ENCODE data around the gene COA1. TPM values are rescaled to one million over a fixed set of nuclear protein-coding genes. Genes with fewer than 3 reads are reported as not detected.

The COA1 gene
- total and polyA plus RNA-seq, 9 donors, result 33.8 to 43.2 (median 37.7) TPM

DNA sequence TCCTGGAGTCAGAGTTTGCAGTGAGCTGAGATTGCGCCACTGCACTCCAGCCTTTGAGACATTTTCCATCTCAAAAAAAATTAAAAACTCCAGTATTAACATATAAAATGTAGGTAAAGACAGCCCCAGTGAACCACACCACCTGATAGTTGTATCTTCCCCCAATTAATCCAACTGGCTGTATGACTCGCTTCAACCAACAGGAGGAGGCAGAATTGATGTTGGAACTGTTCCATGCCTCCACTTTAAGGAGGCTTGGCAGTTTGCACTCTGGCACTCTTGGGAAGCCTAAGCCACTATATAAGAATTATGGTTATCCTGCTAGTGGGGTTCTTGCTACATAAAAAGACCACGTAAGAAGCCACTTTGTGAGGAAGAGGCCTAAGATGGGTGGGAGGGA, 73.7 kb downstream of the COA1 start:
- peaks cover 13% of the 10 kb centered on the region for H3K4me1 ChIP-seq (ENCODE audit: control insufficient read depth, insufficient read depth, low read length)
- no peaks in the 10 kb centered on the region for H3K27me3 ChIP-seq (ENCODE audit: control insufficient read depth, insufficient read depth, low read length)
- DNase-seq, result no peak
- peaks cover 3% of the 10 kb centered on the region for H3K36me3 ChIP-seq (ENCODE audit: control insufficient read depth, insufficient read depth, low read length)
- no peak overlapping the region for H3K27ac ChIP-seq (ENCODE audit: low read length)
- H3K4me3 ChIP-seq (ENCODE audit: low read length), result no peak overlapping the region
- no peaks in the 10 kb centered on the region for H3K9me3 ChIP-seq (replicated peaks; ENCODE audit: control insufficient read depth, low read depth, low read length)
- WGBS (ENCODE audit: insufficient coverage), result no CpG with 5 or more reads among the region's 3 CpGs

DNA sequence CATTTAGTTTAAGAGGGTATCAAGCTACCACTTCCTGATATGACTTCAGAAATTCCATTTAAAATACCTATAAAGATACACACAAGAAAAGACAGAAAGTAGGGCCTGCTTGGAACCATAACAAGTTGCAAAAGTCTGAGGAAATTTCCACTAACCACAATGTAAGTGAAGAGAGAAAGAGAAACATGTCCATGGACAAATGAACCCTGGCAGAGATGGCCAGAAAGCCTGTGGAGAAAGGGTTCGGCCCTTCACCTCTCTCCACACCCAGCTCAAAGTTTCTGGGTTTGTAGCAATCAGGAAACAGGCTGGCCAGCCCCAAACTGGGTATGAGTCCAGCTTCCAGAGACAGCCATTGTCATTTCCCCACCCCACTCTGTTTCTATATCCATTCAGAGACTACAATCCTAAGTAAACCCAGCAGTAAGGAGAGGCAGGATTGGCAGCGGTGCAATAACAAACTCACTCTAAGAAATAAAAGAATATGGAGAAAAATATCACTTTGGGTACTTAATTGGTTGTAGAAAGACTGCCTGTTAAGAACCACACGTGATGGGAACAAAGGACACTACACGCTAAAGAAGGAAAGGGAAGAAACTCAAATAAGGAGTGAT, 75.3 kb downstream of the COA1 start:
- H3K4me1 ChIP-seq (ENCODE audit: control insufficient read depth, insufficient read depth, low read length), result peaks cover 13% of the 10 kb centered on the region
- H3K27me3 ChIP-seq (ENCODE audit: control insufficient read depth, insufficient read depth, low read length), result no peaks in the 10 kb centered on the region
- no peaks in the 10 kb centered on the region for H3K9me3 ChIP-seq (replicated peaks; ENCODE audit: control insufficient read depth, low read depth, low read length)
- DNase-seq, result no peak
- no CpG with 5 or more reads among the region's 4 CpGs for whole genome bisulfite sequencing (ENCODE audit: insufficient coverage)
- H3K4me3 ChIP-seq (ENCODE audit: low read length), result no peak overlapping the region
- no peak overlapping the region for H3K27ac ChIP-seq (ENCODE audit: low read length)
- H3K36me3 ChIP-seq (ENCODE audit: control insufficient read depth, insufficient read depth, low read length), result peaks cover 7% of the 10 kb centered on the region

DNA sequence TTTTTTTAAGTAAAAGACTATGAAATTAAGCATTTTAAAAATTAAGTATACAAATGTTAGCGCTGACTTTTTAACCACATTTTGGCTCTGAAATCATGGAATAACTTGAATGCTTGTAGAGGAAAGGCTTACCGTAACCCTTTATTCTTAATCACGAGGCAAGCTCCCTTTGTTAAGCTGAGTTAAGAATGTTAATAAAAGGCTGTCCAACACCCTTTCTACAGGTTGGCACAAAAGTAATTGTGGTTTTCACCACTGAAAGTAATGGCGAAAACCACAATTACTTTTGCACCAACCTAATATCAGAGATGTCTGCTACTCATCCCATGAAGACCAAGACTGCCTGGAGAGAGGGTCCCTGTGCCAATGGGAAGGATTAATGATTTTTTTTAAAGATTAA, 75.9 kb downstream of the COA1 start:
- WGBS (ENCODE audit: insufficient coverage), result no CpG with 5 or more reads among the region's 4 CpGs
- Histone ChIP-seq H3K4me1 (ENCODE audit: control insufficient read depth, insufficient read depth, low read length) (peaks cover 16% of the 10 kb centered on the region), H3K27ac (ENCODE audit: low read length) (no peak overlapping the region), H3K36me3 (ENCODE audit: control insufficient read depth, insufficient read depth, low read length) (peaks cover 7% of the 10 kb centered on the region), H3K27me3 (ENCODE audit: control insufficient read depth, insufficient read depth, low read length) (no peaks in the 10 kb centered on the region), H3K4me3 (ENCODE audit: low read length) (no peak overlapping the region), H3K9me3 (replicated peaks; ENCODE audit: control insufficient read depth, low read depth, low read length) (no peaks in the 10 kb centered on the region)
- DNase-seq, result no peak

DNA sequence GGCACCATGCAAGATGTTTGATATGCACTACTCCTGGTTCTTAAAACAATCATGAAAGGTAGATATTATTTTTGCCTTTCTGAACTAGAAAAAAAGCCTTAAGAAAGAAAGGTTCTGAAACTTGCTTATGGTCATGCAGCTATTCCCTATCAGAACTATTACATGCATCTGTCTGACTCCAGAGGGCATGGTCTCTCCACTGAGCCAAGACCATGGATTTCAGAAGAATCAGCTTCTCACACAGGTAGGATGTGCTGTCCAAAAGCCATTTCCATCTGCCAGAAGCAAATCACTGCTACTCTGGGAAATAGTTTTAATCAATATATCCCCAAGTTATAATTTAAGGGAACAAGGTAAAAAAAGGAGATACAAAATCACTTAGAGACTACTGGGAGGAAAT, 77.0 kb downstream of the COA1 start:
- Histone ChIP-seq H3K9me3 (replicated peaks; ENCODE audit: control insufficient read depth, low read depth, low read length) (no peaks in the 10 kb centered on the region), H3K4me3 (ENCODE audit: low read length) (no peak overlapping the region), H3K27ac (ENCODE audit: low read length) (no peak overlapping the region), H3K36me3 (ENCODE audit: control insufficient read depth, insufficient read depth, low read length) (peaks cover 9% of the 10 kb centered on the region), H3K27me3 (ENCODE audit: control insufficient read depth, insufficient read depth, low read length) (no peaks in the 10 kb centered on the region), H3K4me1 (ENCODE audit: control insufficient read depth, insufficient read depth, low read length) (peaks cover 26% of the 10 kb centered on the region)
- no peak for DNase-seq

DNA sequence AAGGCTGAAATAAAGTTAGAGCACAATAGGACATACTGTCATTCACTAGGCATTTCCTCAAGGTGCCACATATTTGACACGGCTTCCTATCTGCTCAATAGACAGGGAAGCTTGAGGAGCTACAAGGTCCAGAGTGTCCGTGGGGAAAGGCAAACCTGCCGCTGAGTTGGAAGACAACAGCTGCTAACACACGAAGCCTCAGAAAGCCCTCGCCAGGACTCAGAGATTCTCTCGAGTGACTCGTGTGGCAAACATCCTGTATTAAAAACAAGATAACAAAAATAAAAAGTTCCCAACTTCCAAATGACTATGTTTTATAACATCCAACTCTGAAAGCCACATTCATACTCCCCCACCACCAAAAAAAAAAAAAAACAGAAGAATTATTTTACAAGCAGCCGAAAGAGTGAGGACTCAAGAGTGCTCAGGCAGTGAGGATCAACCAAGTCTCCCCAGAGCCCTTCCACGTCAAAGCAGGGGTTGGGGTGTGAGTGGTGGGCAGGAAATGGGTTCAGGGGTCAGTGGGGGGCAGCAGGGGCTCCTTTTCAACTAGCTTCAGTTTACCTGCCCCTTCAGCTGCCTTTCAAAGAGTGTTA, 78.8 kb downstream of the COA1 start:
- peak; percentile 16 for DNase-seq
- 49% methylated on average over 5 of the region's 9 CpGs for WGBS (ENCODE audit: insufficient coverage)
- Histone ChIP-seq H3K27ac (ENCODE audit: low read length) (peak overlapping the region; percentile 77), H3K27me3 (ENCODE audit: control insufficient read depth, insufficient read depth, low read length) (no peaks in the 10 kb centered on the region), H3K4me1 (ENCODE audit: control insufficient read depth, insufficient read depth, low read length) (peaks cover 40% of the 10 kb centered on the region), H3K4me3 (ENCODE audit: low read length) (no peak overlapping the region), H3K36me3 (ENCODE audit: control insufficient read depth, insufficient read depth, low read length) (peaks cover 17% of the 10 kb centered on the region), H3K9me3 (replicated peaks; ENCODE audit: control insufficient read depth, low read depth, low read length) (no peaks in the 10 kb centered on the region)

DNA sequence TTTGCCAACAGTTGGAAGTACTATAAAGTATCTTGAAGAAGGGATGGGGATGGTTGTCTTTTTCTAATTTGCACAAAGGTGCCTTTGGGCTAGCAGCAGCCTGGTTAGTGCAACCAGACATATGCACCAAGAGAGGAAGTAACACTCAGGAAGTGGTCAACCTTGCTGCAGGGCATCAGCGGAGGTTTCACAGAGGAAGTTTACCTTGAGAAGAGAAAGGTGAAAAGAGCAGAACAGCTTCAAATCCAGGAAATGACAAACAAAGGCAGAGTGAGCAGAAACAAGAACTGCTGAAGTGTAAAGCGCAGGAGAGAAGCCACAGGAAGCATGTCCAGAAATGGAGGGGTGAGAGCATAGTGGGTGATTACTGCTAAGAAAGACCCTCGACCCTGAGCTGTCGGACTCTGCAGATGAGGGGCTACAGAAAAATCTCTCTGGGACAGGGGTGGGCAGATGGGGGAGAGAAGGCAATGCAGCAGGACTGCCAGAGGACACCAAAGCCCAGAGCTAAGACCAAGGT, 79.5 kb downstream of the COA1 start:
- Histone ChIP-seq H3K27ac (ENCODE audit: low read length) (peak overlapping the region; percentile 54), H3K4me1 (ENCODE audit: control insufficient read depth, insufficient read depth, low read length) (peaks cover 40% of the 10 kb centered on the region), H3K36me3 (ENCODE audit: control insufficient read depth, insufficient read depth, low read length) (peaks cover 23% of the 10 kb centered on the region), H3K9me3 (replicated peaks; ENCODE audit: control insufficient read depth, low read depth, low read length) (no peaks in the 10 kb centered on the region), H3K4me3 (ENCODE audit: low read length) (no peak overlapping the region), H3K27me3 (ENCODE audit: control insufficient read depth, insufficient read depth, low read length) (no peaks in the 10 kb centered on the region)
- WGBS (ENCODE audit: insufficient coverage), result 58% methylated on average over 4 of the region's 4 CpGs
- DNase-seq, result peak; percentile 19

DNA sequence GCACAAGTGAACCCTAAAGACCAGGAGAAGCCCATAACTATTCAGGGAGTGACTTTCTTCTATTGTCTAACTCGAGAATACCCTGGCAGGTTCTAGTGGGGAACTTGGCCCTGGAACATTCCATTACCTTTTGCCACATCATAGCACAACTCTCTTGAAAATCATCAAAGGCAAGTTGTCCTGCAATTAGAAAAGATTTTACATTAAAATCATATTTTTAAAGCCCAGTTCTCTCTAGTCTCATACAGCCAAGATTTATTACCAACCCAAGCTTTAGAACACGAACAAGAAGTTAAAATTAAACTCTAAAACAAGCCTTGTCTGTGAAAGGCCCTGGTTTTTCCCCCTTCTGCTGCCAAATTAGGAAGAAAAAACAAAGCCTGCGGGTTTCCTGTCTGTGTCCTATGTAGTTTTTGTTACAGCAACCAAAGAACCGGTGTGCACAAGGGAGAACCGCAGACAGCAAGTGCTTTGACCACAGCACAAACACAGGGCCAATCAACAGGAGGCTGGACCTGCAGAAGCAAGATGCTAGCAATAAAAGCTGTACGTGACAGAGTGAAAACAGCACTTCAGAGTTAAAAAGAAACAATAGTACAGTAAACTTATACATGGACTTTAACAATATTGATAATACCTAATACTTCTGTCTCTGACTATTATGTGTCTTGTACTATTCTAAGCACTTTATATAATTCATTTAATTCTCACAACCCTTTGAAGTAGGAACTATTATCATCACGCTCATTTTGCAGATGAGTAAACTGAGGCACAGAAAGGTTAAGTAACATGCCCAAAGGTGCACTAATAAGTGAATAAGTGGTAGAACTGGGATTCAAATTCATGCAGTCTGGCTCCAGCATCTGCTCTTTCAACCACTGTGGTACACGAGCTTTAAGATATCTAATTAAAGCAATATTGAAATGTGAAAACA, 80.6 kb downstream of the COA1 start:
- Histone ChIP-seq H3K9me3 (replicated peaks; ENCODE audit: control insufficient read depth, low read depth, low read length) (no peaks in the 10 kb centered on the region), H3K36me3 (ENCODE audit: control insufficient read depth, insufficient read depth, low read length) (peaks cover 29% of the 10 kb centered on the region), H3K4me1 (ENCODE audit: control insufficient read depth, insufficient read depth, low read length) (peaks cover 40% of the 10 kb centered on the region), H3K27me3 (ENCODE audit: control insufficient read depth, insufficient read depth, low read length) (no peaks in the 10 kb centered on the region), H3K27ac (ENCODE audit: low read length) (peak overlapping the region; percentile 89), H3K4me3 (ENCODE audit: low read length) (no peak overlapping the region)
- WGBS (ENCODE audit: insufficient coverage), result 23% methylated on average over 3 of the region's 8 CpGs
- DNase-seq, result peak; percentile 48

DNA sequence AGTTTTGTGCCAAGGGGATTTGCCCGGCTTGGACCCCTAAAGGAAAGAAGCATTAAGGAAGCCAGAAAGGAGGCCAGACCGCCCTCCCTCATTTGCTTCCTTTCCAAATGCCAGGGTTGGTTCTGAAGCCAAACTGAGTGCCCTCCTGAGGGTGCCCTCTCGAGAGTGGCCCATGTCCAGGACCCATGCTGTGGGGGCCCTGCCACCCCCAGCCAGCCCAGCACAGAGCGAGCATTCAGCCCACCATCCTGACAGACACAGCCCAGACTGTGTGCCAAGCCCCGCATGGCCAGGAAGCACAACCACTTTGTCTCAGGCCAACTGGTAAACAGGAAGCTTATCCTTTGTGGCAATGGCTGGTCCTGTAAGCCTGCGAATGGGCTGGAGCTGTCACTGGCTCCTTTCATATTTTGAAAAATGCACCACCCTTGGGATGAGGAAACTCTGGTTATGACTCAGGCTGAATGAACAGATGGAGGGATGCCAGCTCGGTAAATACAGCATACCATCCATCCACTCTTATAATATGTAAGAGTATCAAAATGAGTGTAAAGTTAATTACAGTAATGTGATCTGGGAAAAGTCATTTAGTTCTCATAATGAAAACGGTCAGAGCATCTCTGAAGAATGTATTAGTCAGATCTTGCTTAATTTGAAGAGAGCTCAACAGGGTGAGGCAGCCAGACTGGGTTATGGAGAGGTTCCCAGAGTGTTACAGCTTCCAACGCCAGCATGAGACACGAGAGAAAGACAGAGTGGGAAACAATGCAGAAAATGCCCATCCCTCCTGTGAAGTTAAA, 81.5 kb downstream of the COA1 start:
- Histone ChIP-seq H3K36me3 (ENCODE audit: control insufficient read depth, insufficient read depth, low read length) (peaks cover 38% of the 10 kb centered on the region), H3K27me3 (ENCODE audit: control insufficient read depth, insufficient read depth, low read length) (no peaks in the 10 kb centered on the region), H3K4me1 (ENCODE audit: control insufficient read depth, insufficient read depth, low read length) (peaks cover 40% of the 10 kb centered on the region), H3K9me3 (replicated peaks; ENCODE audit: control insufficient read depth, low read depth, low read length) (no peaks in the 10 kb centered on the region), H3K27ac (ENCODE audit: low read length) (peak overlapping the region; percentile 89), H3K4me3 (ENCODE audit: low read length) (no peak overlapping the region)
- DNase-seq, result peak; percentile 76
- 13% methylated on average over 8 of the region's 10 CpGs for WGBS (ENCODE audit: insufficient coverage)

DNA sequence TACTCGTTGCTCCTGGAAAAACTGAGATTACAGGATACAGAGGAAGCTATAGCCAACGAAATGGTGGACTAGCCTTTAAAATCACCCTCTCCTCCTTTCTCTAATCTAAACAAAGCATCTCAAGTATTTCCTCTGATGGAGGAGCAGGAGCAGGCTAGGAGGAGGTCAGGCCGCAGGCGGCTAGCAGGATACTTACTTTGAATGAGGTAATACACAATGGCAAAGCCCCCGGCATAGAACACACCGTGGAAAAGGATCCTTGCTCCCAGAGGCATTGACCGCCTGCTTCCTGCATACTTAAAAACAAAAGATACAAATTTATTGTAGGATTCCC, 82.0 kb downstream of the COA1 start:
- Histone ChIP-seq H3K4me3 (ENCODE audit: low read length) (no peak overlapping the region), H3K9me3 (replicated peaks; ENCODE audit: control insufficient read depth, low read depth, low read length) (no peaks in the 10 kb centered on the region), H3K27ac (ENCODE audit: low read length) (peak overlapping the region; percentile 89), H3K36me3 (ENCODE audit: control insufficient read depth, insufficient read depth, low read length) (peaks cover 39% of the 10 kb centered on the region), H3K27me3 (ENCODE audit: control insufficient read depth, insufficient read depth, low read length) (no peaks in the 10 kb centered on the region), H3K4me1 (ENCODE audit: control insufficient read depth, insufficient read depth, low read length) (peaks cover 40% of the 10 kb centered on the region)
- WGBS (ENCODE audit: insufficient coverage), result no CpG with 5 or more reads among the region's 7 CpGs
- DNase-seq, result peak; percentile 33

All from muscle of leg (tissue), 11 donors.